Neutrophil (primary cell): ENCODE data around the gene SYNJ2.

Source experiments
- H3K27ac ChIP-seq: fragments of 200-600 bp; sonication (generic); 2 replicates; pipeline ENCODE4 v1.5.1; 2016; ENCODE audit warnings: mild to moderate bottlenecking, moderate library complexity
- H3K27me3 ChIP-seq: fragments of 200-600 bp; sonication (generic); 2 replicates; pipeline ENCODE4 v1.6.0; 2016; ENCODE audit warnings: mild to moderate bottlenecking
- H3K36me3 ChIP-seq: fragments of 200-600 bp; sonication (generic); 2 replicates; pipeline ENCODE4 v1.5.1; 2017
- H3K4me1 ChIP-seq, 2 experiments: fragments of 200-600 bp in 1 of 2; sonication (generic) in 1 of 2; 1 replicate in 1 of 2; 2 replicates in 1 of 2; pipeline versions ENCODE4 v1.5.1 to v1.6.1; 2013 to 2016; ENCODE audit warnings: low read depth in 1 of 2, low read length in 1 of 2, mild to moderate bottlenecking in 1 of 2, moderate library complexity in 1 of 2; ENCODE audit not compliant: control insufficient read depth in 1 of 2, insufficient read depth in 1 of 2
- H3K4me3 ChIP-seq, 2 experiments: fragments of 200-600 bp in 1 of 2; sonication (generic) in 1 of 2; 1 replicate in 1 of 2; 2 replicates in 1 of 2; pipeline ENCODE4 v1.5.1; 2013 to 2016; ENCODE audit warnings: low read depth in 1 of 2, low read length in 1 of 2, mild to moderate bottlenecking in 1 of 2, moderate library complexity in 1 of 2
- H3K9me3 ChIP-seq: fragments of 200-600 bp; sonication (generic); 2 replicates; pipeline ENCODE4 v1.5.1; 2016
- TF ChIP-seq, protein P1 (sequence below): fragments of 200-600 bp; sonication (generic); IDR thresholded peaks from 2 replicates; pipeline ENCODE4 v1.5.1; 2016; ENCODE audit warnings: antibody characterized with exemption

SYNJ2 gene

DNA sequence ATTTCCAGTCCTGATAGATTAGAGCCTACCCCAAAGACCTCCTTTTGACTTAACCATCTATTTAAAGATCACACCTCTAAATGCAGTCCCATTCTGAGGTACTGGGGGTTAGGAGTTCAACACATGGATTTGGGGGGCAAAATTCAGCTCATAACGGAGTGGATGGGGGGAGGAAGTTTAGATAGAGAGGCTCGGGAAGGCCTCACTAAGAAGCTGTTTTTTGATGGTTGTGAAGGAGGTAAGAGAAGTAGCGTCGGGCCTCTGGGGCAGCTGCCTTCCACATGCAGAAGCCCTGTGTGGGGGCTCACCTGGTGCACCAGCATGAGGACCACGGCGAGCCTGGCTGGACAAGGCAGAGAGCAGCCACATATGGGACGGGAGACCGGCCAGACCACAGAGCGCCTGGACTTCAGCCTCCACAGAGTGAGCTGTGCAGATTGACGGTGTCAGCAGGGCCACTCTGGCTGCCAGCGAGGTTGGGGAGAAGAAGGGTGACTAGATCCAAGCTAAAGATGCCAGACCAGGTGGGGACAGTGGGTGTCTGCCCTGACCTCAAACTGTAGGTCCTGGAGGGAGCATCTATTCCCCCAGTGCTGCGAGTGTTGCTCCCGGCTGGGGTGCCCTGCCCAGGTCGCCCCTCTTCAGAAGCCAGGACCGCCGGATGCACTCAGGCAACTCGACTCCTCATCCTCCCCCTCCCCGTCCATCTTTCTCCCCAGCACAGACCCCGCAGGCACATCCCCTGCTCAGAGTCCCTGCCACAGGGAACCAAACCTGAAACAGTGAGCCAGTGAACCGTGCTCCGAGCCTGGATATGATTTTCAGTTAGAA, 5.1 kb upstream of the SYNJ2 start:
- no peak overlapping the region for H3K4me3 ChIP-seq
- no peaks in the 10 kb centered on the region for H3K9me3 ChIP-seq
- no peak overlapping the region for H3K27ac ChIP-seq
- TF ChIP-seq, protein P1, sequence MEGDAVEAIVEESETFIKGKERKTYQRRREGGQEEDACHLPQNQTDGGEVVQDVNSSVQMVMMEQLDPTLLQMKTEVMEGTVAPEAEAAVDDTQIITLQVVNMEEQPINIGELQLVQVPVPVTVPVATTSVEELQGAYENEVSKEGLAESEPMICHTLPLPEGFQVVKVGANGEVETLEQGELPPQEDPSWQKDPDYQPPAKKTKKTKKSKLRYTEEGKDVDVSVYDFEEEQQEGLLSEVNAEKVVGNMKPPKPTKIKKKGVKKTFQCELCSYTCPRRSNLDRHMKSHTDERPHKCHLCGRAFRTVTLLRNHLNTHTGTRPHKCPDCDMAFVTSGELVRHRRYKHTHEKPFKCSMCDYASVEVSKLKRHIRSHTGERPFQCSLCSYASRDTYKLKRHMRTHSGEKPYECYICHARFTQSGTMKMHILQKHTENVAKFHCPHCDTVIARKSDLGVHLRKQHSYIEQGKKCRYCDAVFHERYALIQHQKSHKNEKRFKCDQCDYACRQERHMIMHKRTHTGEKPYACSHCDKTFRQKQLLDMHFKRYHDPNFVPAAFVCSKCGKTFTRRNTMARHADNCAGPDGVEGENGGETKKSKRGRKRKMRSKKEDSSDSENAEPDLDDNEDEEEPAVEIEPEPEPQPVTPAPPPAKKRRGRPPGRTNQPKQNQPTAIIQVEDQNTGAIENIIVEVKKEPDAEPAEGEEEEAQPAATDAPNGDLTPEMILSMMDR, result no peak
- H3K27me3 ChIP-seq, result peaks cover 6% of the 10 kb centered on the region
- H3K4me1 ChIP-seq, result peaks cover 38 to 46% of the 10 kb centered on the region in 2 experiments
- no peaks in the 10 kb centered on the region for H3K36me3 ChIP-seq

DNA sequence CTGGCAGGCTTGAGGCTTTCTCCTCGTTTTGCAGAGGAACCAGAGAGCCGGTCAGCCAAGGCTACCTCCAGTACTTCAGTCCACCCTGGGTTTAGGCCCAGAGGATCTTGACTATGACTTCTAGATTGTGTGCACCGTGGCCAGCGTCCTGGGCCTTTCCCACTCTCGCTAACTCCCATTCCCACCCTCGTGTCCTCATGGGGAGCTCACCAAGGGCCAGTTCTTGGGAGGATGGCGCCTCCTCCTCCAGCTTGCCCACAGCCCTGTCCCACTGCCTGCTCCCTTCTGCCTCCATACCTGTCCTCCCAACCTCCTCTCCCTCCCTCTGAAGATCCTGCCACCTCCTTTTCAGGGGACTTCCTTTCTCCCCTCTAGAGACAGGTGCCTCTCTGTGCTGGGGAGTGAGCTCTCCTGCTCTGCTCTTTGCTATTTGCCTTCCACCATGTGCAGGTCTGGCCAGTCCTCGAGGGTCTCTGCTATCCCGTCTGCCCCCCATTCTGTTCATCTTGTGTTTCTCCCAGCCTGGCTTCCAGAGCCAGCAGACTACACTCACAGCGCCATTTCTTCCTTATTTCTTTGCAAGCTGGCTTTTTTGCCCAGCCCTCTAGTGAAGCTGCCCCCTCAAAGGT, 4.4 kb upstream of the SYNJ2 start:
- Histone ChIP-seq H3K4me1 (peaks cover 43 to 47% of the 10 kb centered on the region in 2 experiments), H3K27me3 (peaks cover 6% of the 10 kb centered on the region), H3K36me3 (no peaks in the 10 kb centered on the region), H3K27ac (no peak overlapping the region), H3K4me3 (no peak overlapping the region), H3K9me3 (no peaks in the 10 kb centered on the region)
- TF ChIP-seq, protein P1, result no peak

GRCh38 chr6:157978021-157978783, 3.5 kb upstream of the SYNJ2 start:
- TF ChIP-seq, protein P1, result no peak
- no peaks in the 10 kb centered on the region for H3K36me3 ChIP-seq
- no peak overlapping the region for H3K4me3 ChIP-seq
- H3K9me3 ChIP-seq, result no peaks in the 10 kb centered on the region
- H3K27me3 ChIP-seq, result peaks cover 6% of the 10 kb centered on the region
- H3K4me1 ChIP-seq, result peaks cover 47 to 52% of the 10 kb centered on the region in 2 experiments
- H3K27ac ChIP-seq, result no peak overlapping the region

- Histone ChIP-seq H3K4me1 (peaks cover 38 to 54% of the 10 kb centered on the region in 2 experiments), H3K4me3 (peak overlapping the region; percentile 71 to 88), H3K27ac (peak overlapping the region; percentile 66), H3K9me3 (no peaks in the 10 kb centered on the region), H3K27me3 (peaks cover 6% of the 10 kb centered on the region), H3K36me3 (no peaks in the 10 kb centered on the region)
- TF ChIP-seq, protein P1, result no peak
Observed at GRCh38 chr6:157980288-157981131, 1.2 kb upstream of the SYNJ2 start.

DNA sequence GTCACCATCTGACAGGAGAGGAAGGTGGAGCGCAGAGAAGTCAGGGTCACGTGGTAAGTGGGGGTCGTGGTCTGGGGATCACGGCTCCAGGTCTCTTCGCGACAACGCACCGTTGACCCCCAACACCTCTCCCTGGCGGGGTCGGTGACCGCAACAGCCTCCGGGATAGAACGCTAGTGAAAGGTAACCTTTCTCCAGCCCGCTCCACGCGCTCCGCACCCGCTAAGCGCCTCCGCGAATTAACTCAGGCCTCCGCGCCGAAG, 600 bp upstream of the SYNJ2 start:
- H3K27ac ChIP-seq, result peak overlapping the region; percentile 66
- peaks cover 6% of the 10 kb centered on the region for H3K27me3 ChIP-seq

More for the DNA sequence above, 600 bp upstream of the SYNJ2 start:
- H3K36me3 ChIP-seq, result no peaks in the 10 kb centered on the region
- H3K9me3 ChIP-seq, result no peaks in the 10 kb centered on the region
- peaks cover 38 to 54% of the 10 kb centered on the region in 2 experiments for H3K4me1 ChIP-seq
- H3K4me3 ChIP-seq, result peak overlapping the region; percentile 71 to 88
- TF ChIP-seq, protein P1, result no peak
